ENCODE results near the gene TAF3.

The TAF3 gene

DNA sequence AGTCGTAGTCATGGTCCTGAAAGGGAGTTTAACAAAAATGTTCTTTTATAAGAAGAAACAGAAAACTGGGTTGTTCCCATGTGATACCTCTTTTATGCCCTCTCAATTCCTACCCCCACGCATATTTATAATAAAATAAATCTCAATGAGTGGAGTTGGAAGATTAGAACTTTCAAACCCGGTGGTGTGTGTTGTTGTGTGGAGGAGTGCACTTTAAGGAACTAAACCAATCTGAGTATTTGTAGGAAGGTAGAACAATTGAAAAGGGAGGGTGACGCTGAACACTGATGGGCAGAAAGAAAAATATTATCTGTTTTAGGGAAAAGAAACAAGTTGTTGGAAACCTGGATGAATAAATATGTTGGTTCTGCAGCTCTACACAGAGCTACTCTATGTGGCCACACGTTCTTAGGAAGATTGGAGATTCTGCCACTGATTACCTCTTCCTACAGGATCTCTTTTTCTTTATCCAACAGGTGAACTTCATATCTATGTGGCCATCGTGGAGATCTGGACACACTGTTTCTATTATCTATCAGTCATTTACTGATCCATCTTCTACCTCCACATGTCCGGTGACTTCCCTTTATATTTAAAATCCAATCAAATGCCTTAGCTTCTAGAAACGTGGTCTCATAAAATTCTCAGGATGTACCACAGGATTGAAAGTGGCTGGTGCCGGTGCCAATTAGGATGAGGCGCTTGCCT, 223.1 kb downstream of the TAF3 start:
- no peak overlapping the region for H3K4me3 ChIP-seq (ENCODE audit: low read depth, low read length)
- DNase-seq (ENCODE audit: low read depth) = no peak

DNA sequence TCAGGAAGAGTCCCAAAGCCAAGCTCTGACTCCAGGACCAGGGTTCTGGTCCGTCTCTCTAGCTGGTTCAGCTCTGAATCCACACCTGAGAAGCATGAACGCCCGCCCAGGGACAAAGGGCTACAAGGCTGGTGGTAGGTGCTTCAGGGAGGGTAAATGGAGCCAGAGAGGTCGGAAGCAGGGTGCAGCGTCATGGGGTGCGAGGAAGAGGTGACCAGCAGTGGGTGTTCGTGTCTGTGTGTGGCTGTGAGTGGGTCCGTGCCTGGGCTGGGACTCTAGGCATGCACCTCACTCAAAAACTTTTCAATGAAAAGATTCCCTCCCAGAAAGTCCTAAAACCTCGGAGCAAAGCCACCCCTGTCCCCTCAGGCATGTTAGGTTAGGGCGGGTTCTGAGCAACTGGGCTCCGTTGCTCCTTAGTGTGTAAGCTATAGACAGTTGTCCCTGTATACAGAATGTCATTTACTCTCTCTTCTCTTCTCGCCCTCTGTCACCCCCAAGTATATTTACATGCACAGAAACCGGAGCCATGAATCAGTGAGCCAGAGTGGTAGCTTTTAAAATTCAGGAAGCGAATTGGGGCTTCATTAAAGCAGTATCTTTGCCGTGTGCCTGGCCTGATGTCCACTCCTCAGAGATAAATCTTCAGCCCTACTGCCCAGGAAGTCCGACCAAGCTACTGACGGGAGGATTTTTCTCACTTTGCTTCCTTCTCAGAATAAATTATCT, 223.9 kb downstream of the TAF3 start:
- no peak overlapping the region for H3K4me3 ChIP-seq (ENCODE audit: low read depth, low read length)
- DNase-seq (ENCODE audit: low read depth) = no peak

DNA sequence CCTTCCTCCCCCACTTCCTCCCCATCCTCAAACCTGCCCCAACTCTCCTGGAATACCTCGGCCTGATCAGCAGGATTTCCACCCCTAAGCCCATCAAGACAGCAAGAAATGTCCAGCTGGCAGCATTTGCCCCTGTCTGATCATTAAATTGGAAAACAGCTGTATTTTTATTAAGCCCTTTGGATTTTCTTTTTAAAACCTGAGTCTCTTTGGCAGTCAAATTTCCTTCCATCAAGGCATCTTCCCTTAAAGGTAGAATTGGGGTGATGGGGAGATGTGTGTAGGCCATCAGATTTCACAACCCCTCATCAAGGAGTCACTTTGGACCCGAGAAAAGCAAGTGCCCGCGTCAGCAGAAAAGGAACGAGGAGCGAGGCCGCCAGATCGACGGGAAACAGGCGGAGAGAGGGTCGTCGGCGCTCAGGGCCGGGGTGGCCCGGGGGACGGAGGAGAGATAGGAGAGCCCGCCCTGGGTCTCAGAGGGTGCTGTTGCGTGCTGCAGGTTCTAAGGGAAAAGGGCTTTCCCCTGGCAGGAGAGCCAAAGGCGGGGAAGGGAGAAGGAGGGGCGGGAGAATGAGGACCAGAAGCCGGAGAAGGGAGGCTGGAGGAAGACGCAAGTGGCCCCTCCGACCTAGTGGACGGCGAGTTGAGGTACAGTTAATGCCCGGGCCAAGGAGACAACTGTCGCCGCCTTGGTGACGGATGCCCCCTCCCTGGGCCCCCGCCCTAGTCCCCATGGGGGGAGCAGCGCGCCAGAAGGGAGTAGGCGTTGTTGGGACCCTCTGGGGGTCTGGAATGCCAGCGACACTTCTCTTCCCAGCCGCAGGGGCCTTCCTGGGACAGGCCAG, 224.6 kb downstream of the TAF3 start:
- no peak for DNase-seq (ENCODE audit: low read depth)
- no peak overlapping the region for H3K4me3 ChIP-seq (ENCODE audit: low read depth, low read length)

DNA sequence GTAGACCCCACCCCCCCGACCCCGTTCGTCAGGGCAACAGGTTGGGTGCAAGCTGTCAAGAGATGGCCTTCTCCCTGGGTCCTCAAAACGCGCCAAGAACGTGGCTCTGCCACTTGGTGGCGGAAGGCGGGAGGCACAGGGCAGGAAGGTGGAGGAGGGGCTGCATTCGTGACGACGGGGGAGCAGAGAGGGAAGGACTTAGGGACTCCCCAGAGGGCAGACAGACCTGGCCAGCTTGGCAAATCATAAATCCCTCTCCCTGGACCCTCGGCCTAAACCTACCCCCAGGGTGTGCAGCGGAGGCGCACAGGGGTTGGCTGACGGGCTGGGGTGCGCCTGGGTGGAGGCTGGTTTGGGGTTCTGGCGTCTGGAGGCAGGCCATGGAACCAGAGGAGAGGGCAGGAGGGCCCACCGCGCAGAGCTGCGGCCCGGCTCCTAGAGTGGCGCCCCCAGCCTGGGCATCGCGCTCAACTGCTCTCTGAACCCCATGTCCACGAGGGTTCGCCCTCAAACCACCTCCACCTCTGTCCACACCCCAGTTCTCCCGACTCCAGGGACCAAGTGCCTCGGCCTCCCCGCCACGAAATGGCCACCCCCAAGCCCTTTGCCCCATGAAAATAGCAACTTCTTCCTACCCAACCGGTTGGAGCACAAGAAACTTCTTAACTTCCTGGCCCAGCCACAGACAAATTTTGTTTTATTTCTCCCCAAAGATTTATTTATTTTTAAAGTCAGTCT, 225.4 kb downstream of the TAF3 start:
- no peak for DNase-seq (ENCODE audit: low read depth)
- H3K4me3 ChIP-seq (ENCODE audit: low read depth, low read length) = no peak overlapping the region

DNA sequence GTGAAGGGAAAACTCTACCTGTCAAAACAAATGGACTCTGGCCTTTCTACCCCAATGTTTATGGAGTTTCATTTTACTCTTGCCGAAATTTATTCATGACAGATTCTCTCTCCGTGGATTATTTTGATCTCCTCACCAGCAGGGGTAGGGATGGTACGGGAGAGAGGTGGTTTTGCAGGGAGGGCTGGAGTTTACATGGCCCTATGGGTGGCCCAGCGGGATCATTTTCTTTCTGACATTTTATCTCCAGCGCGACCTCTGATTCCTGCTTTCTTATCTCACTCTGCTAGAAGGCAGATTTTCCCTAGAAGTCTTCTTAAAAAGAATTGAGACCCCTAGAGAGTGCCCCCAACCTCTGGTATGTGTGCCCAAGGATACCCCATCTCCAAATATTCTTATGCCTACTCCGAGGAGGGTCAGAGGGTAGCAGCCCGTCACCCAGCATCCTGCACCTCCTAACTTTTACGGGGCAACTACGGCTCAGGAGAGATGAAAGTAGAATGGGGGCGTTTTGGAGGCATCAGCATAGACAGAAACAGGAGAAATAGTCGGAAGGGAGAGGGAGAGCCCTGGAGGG, 226.1 kb downstream of the TAF3 start:
- DNase-seq (ENCODE audit: low read depth) = no peak

DNA sequence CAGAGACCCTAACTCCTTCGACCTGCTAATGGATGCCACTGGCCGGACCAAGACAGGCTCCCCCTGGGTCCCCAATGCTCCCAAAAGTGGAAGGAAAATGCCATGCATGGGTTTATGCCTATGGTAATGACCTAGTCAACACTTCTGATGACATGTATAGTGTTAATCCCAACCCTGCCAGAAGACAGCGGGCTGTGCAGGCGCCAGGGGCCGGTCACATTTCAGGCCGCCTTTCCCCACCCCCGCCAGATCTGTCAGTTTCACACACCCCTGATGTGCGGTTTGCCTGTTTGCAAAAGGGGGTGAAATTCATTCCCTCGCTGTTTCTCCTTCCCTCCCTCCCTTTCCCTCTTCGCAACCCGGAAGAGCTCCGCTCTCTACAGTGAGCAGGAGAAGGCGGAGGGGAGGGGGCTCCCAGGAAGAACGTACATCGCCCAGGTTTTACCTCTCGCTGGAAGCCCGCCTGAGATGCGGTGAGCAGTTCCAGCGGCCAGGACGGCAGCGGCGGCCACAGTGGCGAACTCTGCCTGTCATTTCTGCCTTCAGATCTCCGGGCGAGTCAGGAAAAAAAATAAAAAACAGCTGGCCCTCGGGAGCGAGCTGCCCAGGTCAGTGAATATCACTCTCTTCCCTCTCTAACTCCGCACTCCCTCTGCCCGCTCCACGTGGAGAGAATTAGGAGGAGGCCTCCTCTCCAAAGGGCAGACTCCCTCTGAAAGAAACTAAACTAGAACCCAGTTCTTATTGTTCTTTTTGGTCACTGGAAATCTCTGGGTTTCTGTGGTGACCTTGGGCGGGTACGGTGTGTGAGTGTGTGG, 226.8 kb downstream of the TAF3 start:
- peak overlapping the region; percentile 17 for H3K4me3 ChIP-seq (ENCODE audit: low read depth, low read length)
- no peak for DNase-seq (ENCODE audit: low read depth)

More for the DNA sequence above, 226.1 kb downstream of the TAF3 start:
- H3K4me3 ChIP-seq (ENCODE audit: low read depth, low read length) = no peak overlapping the region

DNA sequence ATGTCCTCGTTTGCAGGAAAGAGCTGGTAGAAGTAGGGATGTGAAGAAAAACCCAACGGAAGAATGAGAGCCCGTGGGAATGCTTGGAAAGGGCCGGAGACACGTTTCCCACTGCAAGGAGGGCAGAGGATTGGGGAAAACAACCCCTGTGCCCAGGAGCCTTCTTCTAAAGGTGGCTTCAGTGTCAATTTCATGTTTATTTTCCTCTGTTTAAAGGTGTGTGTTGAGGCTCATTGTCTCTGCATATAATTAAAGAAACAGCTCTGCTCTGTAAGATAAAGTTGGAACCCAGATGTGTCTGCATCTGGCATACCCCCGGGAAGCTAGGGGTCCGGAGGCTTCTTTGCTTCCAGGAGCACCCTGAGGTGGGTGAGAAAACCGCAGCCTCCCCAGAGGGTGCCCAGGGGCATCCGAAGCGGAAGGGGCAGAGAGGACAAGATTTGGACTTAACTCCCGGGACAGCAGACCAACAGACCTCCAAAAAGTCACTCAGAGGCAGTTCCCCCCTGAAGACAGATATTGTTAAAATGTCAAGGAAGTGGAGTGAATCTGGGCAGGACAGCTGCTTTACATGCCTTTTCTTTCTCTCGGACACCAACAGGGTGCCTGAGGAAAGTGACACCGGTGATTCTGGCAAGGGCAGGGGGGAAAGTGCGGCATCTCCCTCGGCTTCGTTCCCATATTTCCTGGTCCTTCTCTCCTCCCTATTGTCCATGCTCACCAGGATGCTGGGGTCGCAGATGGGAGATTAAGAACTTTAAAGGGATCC, 227.6 kb downstream of the TAF3 start:
- no peak for DNase-seq (ENCODE audit: low read depth)
- H3K4me3 ChIP-seq (ENCODE audit: low read depth, low read length) = no peak overlapping the region

DNA sequence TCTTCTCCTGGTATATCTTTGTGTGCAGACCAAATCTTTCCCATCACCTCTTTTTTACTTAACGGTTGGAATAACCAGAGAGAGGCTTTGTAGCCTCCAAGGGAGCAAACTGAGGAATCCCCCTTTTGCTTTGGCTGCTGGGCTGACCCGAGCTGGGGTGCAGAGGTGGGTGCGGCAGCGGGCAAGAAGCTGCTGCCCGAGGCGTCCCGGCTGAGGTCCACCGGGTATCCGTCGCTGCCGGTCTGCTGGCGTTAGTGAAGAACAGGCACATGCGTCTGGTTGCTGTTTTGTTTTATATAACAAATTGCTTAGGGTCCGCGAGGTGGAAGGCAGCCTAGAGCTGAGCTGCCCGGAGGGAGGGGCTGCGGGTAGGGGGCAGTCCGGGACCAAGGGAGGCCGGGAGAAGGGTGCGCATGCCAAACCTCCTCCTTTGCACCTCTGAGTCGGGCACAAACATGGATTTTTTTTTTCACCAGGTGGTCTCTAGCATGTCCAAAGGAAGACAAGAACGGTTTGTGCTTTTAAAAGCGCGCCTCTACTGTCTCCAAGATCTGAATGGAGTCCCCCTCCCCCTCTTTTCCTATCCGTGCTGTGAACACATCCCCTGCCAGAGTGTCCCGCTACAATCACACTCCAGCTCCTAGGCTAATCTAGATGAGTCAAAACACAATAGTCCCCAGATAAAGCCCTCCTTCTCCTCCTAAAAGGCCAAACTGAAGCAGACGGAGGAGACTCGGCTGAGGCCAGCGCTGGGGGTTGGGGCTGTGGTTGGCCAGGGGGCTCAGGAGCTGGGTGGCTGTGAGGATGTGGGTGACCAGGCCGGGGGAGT, 229.4 kb downstream of the TAF3 start:
- no peak overlapping the region for H3K4me3 ChIP-seq (ENCODE audit: low read depth, low read length)
- no peak for DNase-seq (ENCODE audit: low read depth)

DNA sequence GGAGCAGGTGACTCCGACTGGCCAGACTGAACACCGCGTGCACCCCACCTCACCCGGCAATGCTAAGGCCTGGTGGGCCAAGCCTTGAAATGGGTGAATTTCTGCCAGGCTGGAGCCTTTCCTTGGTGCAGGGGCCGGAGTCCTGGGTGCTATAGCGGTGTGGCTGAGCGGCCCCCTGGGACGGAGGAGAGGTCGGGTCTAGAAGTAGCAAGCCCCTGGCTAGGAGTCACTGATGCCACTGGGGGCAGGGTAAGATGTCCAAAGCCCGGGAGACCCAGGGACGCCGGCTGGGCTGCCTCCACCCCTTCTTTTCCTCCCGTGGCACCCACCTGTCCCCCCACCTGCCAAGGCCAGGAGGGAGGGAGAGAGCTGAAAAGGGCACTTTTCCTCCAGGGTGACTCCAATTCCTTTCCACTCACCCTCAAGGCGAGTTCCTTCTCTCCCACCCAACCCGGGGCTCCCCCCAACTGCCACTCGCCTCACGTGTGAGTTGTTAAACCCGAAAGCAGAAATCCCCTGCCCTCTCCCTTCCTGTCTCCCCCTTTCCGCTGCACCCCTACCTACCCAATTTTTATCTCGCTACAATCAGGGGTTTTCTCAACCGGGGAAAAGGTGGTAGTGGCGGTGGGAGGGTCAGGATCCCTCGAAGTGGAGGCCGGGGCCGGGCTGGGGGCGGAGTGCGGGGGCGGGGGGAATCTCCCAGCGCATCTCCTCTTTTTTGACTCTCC, 230.1 kb downstream of the TAF3 start:
- DNase-seq (ENCODE audit: low read depth) = no peak
- H3K4me3 ChIP-seq (ENCODE audit: low read depth, low read length) = no peak overlapping the region

DNA sequence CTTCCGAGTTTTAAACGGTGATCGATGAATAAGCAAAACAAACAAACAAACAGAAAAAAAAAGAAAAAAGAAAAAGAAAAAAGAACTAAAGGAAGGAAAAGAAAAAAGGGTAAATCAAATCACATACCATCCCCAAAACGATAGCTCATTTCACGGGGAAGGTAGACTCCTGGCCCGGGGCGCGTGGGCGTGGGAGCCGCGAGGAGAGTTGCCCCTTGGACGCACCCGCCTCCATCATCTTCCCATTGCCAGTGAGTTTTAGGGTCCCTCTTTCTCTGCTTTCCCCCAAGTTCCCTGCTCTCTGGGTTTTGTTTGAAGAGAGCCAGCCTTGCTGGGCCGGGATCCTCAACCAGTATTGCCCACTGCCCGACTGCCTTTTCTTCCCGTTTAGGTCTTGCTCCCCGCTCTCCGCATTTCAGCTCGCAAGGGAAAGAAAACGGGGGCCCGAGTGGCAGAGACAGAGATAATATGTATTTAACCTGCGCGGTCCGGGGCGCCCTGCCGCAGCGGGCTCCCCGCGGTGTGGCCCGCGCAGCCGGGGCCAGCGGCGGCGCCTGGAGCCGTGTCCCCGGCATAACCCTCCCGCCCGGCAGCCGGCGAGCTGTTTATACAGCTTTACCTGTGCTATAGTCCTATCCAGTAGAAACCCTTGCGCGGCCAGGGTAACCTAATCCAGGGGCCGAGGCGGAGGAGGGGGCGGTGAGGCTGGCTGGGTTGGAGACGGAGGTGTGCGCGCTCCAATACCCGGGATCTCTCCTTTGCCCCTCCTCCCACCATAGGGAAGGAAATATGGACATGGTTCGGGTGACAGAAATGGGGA, 230.9 kb downstream of the TAF3 start:
- DNase-seq (ENCODE audit: low read depth) = no peak
- H3K4me3 ChIP-seq (ENCODE audit: low read depth, low read length) = no peak overlapping the region

DNA sequence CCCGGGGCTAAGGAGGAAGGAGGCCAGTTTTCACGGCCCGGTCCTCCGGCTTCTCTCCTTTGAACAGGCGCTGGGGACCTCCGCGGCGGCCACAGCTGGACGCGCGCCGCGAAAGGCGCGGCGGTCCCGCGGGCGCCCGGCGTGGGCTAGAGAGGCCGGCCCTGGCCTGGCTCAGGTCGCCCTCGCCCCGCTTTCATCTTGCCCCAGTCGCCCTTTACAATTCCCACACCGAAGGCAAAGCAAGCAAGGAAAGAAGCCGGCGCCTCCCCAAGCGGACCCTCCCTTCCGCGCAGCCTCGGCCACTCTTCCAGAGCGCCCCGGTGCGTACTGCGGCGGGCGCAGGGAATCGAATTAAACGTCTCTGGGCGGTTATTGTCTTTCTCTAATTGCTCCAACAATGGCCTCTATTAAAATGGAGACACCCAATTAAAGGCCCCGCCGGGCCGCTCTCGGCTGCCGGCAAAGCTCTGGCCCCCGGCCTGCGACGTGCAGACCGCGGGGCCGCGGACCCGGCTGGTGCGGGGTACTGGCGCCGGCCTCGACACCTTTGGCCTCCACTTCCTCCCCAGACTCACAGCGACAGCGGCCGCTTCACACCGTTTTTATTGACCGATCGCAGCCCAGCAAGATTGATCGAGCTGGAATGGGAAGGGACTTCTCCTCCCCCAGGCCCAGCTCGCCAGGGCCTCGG, 231.7 kb downstream of the TAF3 start:
- DNase-seq (ENCODE audit: low read depth) = no peak
- peak overlapping the region; percentile 34 for H3K4me3 ChIP-seq (ENCODE audit: low read depth, low read length)

DNA sequence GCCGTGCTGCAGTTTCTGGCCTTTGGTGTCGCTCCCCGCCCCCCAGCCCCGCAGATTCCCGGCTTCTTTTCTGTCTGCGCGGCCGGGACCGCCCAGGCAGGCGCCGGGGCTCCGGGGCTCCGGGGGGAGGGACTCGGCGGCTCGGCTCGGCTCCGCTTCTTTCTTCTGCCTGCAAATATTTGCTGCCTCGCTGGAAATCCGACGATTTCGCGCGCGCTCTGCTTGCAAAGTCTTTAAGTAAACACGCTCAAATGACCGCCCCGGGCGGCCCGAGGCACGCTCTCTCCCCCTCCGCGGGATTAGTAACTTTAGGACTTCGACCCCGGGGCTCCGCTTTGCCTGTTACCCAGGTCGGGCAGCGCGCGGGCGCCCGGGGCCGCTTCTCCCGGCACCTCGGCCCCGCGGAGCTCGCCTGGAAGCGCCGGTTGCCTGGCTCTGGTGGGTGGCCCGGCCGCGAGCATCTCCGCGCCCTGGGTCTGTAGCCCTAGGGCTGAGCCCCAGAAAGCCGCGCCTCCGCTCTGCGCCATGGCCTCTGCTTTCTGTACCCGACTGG, 232.3 kb downstream of the TAF3 start:
- DNase-seq (ENCODE audit: low read depth) = no peak
- H3K4me3 ChIP-seq (ENCODE audit: low read depth, low read length) = peak overlapping the region; percentile 34

DNA sequence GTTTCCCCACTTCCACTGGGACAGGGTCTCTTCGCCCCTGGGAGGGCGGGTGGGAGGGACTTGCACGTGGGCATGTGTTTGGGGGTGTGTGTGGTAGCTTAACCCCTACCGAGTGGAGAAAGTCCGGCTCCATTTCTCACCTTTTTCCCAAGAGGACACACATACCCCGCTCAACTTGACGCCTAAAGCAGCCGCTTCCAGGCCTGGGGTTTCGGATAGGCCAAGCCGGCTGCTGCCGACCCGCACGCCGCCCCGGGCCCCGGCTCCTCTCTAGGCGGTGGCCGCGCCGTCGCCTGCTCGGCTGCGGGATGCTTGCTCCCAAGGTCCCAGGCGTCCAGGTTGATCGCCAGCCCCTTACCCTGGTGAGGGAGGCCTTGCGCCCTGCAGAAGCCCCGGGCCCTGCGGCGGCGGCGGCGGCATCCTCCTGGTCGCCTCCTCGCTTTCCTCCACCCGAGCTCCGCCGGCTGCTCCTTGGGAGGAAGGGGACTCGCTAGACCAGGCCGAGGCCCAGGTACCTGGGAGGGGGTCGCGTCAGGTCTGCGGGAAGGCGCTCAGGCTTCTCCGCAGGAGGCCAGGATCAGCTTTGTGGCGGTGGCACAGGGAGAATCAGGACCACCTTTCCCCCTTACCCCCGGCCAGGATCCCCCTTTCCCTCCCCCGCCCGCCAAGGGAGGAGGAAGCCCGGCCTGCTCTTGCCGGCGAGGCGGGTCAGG, 233.0 kb downstream of the TAF3 start:
- no peak overlapping the region for H3K4me3 ChIP-seq (ENCODE audit: low read depth, low read length)
- no peak for DNase-seq (ENCODE audit: low read depth)

DNA sequence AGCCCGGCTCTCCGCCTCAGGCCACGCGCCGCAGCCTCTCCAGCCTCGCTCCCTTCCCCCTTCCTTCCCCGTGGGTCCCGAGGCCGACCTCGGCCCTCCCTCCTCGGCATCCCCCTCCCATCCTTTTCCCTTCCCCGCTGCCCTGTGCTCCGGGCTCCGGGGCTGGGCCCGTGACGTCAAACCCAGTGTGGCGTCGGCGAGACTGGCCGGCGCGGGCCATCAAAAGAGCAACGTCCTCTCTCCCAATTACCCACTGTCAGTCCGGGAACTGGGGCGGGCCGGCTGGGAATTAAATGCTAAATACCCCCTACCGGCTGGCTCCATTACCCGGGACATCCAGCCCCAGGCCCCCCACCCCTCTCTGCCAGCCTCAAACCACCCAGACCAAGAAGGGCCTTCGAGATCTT, 233.5 kb downstream of the TAF3 start:
- no peak overlapping the region for H3K4me3 ChIP-seq (ENCODE audit: low read depth, low read length)
- no peak for DNase-seq (ENCODE audit: low read depth)

Data from skeletal muscle cell (primary cell).